Loucy (cell line): Measurements from ENCODE around the gene SRRM3.

Source experiments
- H2AFZ ChIP-seq: fragments of 200-600 bp; sonication (generic); 2 replicates; pipeline ENCODE4 v1.6.0; 2016; ENCODE audit warnings: antibody characterized with exemption, mild to moderate bottlenecking, low read length, moderate library complexity
- H3F3A ChIP-seq: fragments of 200-600 bp; 2 replicates; pipeline ENCODE4 v1.6.0; 2016; ENCODE audit warnings: antibody characterized with exemption, low read depth, mild to moderate bottlenecking
- H3K27me3 ChIP-seq: fragments of 200-600 bp; sonication (generic); 2 replicates; pipeline ENCODE4 v1.6.1; 2014; ENCODE audit warnings: low read length, mild to moderate bottlenecking; ENCODE audit not compliant: insufficient read depth, poor library complexity, severe bottlenecking
- H3K36me3 ChIP-seq: fragments of 200-600 bp; sonication (generic); 2 replicates; pipeline ENCODE4 v1.6.1; 2016; ENCODE audit warnings: low read length; ENCODE audit not compliant: insufficient read depth
- H3K4me1 ChIP-seq: fragments of 200-600 bp; sonication (generic); 2 replicates; pipeline ENCODE4 v1.5.1; 2014; ENCODE audit warnings: low read length, mild to moderate bottlenecking; ENCODE audit not compliant: insufficient read depth, poor library complexity, severe bottlenecking
- H3K4me2 ChIP-seq: fragments of 200-600 bp; sonication (generic); 2 replicates; pipeline ENCODE4 v1.6.0; 2014; ENCODE audit warnings: antibody characterized with exemption, low read length, low read depth, mild to moderate bottlenecking; ENCODE audit not compliant: poor library complexity, severe bottlenecking
- H3K4me3 ChIP-seq: fragments of 200-600 bp; sonication (generic); 2 replicates; pipeline ENCODE4 v1.5.1; 2014; ENCODE audit warnings: low read length, mild to moderate bottlenecking, mixed read lengths; ENCODE audit not compliant: poor library complexity, severe bottlenecking
- H3K79me2 ChIP-seq: fragments of 200-600 bp; sonication (generic); 2 replicates; pipeline ENCODE4 v1.6.1; 2014; ENCODE audit warnings: low read length; ENCODE audit not compliant: insufficient read depth
- H3K9ac ChIP-seq: fragments of 200-600 bp; sonication (generic); 2 replicates; pipeline ENCODE4 v1.6.0; 2014; ENCODE audit warnings: mild to moderate bottlenecking, low read depth, low read length, moderate library complexity; ENCODE audit not compliant: poor library complexity, severe bottlenecking
- H3K9me2 ChIP-seq: fragments of 200-600 bp; sonication (generic); replicated peaks from 2 replicates; pipeline ENCODE4 v1.6.1; 2016; ENCODE audit warnings: low read depth, low read length, mixed read lengths
- H3K9me3 ChIP-seq: fragments of 200-600 bp; sonication (generic); 2 replicates; pipeline ENCODE4 v1.6.1; 2014; ENCODE audit warnings: mild to moderate bottlenecking, antibody characterized with exemption, low read length, low read depth; ENCODE audit not compliant: insufficient read depth
- H4K20me1 ChIP-seq: fragments of 200-600 bp; sonication (generic); 2 replicates; pipeline ENCODE4 v1.6.0; 2014; ENCODE audit warnings: antibody characterized with exemption, low read length, mild to moderate bottlenecking; ENCODE audit not compliant: insufficient read depth, poor library complexity, severe bottlenecking
- EZH2phosphoT487 ChIP-seq: fragments of 200-600 bp; IDR thresholded peaks from 2 replicates; pipeline ENCODE4 v1.6.1; 2018; ENCODE audit warnings: antibody characterized with exemption, mild to moderate bottlenecking, moderate library complexity, borderline replicate concordance
- TF ChIP-seq, protein P1 (sequence below): fragments of 200-600 bp; sonication (generic); conservative IDR thresholded peaks from 2 replicates; pipeline ENCODE4 v1.5.1; 2014; ENCODE audit warnings: mild to moderate bottlenecking, antibody characterized with exemption, low read length

SRRM3 gene

DNA sequence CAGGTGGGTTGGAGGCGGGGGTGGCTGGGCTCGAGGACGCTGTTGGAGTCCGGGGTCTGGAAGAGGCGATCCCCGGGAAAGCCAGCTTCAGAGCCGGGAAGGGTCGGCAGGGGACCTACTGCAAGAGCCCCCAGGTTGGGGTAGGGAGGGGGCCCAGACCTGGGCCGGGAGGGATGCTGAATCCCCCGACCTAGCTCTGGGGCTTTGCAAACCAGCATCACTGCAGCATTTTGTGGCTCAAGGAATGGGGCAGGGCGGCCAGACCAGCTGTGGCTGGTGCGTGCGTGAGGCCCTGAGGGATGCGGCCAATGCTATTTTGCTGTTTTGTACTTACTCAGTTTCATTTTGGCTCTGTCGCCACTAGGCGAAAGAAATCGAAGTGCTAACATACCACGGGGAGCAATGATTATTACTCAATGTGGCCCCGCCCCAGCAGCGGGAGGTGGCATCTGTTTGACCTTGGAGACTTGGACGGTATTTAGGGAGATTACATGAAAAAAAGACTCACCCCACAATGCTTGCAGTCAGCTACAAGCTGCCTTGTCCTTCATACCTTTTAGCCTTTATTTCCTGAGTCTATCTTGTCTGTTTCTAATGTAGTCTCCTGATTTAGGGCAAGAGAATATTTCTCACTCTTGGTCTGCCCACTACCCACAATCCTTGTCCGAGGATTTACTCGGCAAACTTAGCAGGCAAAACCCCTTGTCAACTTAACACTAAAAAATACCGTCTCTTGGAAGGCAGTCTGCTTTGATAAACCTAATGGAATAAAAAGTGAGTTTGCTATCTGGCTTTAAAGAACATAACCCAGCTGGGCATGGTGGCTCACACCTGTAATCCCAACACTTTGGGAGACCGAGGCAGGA, 117.0 kb downstream of the SRRM3 start:
- Histone ChIP-seq H3K36me3 (peaks cover 10% of the 10 kb centered on the region; the same call in 1 of the 2 replicates), H3K9ac (peak overlapping the region; percentile 85), H3F3A (no peaks in the 10 kb centered on the region), H2AFZ (peak overlapping the region; percentile 69), H3K4me3 (peak overlapping the region; percentile 85), H3K4me1 (peaks cover 14% of the 10 kb centered on the region), H3K27me3 (no peaks in the 10 kb centered on the region), H4K20me1 (peaks cover 2% of the 10 kb centered on the region), H3K9me2 (no peaks in the 10 kb centered on the region), H3K9me3 (no peaks in the 10 kb centered on the region), H3K4me2 (peak overlapping the region; percentile 85), H3K79me2 (peaks cover 11% of the 10 kb centered on the region; the same call in 1 of the 2 replicates)
- TF ChIP-seq, protein P1, sequence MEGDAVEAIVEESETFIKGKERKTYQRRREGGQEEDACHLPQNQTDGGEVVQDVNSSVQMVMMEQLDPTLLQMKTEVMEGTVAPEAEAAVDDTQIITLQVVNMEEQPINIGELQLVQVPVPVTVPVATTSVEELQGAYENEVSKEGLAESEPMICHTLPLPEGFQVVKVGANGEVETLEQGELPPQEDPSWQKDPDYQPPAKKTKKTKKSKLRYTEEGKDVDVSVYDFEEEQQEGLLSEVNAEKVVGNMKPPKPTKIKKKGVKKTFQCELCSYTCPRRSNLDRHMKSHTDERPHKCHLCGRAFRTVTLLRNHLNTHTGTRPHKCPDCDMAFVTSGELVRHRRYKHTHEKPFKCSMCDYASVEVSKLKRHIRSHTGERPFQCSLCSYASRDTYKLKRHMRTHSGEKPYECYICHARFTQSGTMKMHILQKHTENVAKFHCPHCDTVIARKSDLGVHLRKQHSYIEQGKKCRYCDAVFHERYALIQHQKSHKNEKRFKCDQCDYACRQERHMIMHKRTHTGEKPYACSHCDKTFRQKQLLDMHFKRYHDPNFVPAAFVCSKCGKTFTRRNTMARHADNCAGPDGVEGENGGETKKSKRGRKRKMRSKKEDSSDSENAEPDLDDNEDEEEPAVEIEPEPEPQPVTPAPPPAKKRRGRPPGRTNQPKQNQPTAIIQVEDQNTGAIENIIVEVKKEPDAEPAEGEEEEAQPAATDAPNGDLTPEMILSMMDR: peak; percentile 40
- TF ChIP-seq EZH2phosphoT487: no peak

DNA sequence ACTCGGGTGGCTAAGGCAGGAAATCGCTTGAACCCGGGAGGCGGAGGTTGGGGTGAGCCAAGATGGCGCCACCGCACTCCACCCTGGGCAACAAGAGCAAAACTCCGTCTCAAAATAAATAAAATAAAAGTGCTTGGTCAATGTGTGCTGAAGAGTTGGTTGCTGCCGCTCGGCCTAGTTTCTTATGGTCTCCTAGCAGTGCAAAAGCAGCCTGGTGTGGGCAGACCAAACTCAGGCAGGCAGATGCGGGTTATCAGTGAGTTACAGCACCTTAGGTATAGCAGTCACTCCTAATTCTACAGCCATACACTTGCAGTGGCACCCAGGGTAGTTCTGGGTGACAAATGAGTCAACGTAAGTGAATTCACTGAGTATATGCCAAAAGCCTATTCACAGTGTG, 123.4 kb downstream of the SRRM3 start:
- peaks cover 49% of the 10 kb centered on the region for H3K79me2 ChIP-seq

DNA sequence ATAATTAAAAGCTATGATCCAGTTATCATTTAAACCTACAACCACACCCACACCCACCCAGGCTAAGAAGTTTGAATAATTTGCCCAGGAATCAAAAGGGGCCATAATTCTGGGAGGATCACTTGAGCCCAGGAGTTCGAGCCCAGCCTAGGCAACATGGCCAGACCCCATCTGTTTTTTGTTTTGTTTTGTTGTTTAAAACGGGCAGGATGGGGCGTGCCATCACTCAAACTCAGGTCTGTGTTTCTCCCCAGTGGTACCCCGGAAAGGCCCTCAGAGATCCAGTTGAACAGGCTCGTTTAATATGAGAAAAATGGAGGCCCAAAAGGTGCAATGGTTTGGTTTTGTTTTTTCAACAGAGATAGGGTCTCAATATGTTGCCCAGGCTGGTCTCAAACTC, 124.1 kb downstream of the SRRM3 start:
- Histone ChIP-seq H3K27me3 (no peaks in the 10 kb centered on the region), H3F3A (peaks cover 17% of the 10 kb centered on the region), H4K20me1 (peaks cover 51% of the 10 kb centered on the region), H3K9me3 (no peaks in the 10 kb centered on the region), H3K4me1 (peaks cover 27% of the 10 kb centered on the region), H3K4me2 (no peak overlapping the region), H3K79me2 (peaks cover 56% of the 10 kb centered on the region), H3K36me3 (peaks cover 62% of the 10 kb centered on the region), H2AFZ (no peak overlapping the region), H3K9ac (no peak overlapping the region), H3K9me2 (no peaks in the 10 kb centered on the region), H3K4me3 (no peak overlapping the region)
- no peak for TF ChIP-seq EZH2phosphoT487
- TF ChIP-seq, protein P1: no peak

More for the DNA sequence above, 123.4 kb downstream of the SRRM3 start:
- H3K36me3 ChIP-seq: peaks cover 59% of the 10 kb centered on the region
- H3K4me1 ChIP-seq: peaks cover 27% of the 10 kb centered on the region
- H3K9ac ChIP-seq: no peak overlapping the region
- no peaks in the 10 kb centered on the region for H3K27me3 ChIP-seq
- no peak overlapping the region for H3K4me3 ChIP-seq
- no peaks in the 10 kb centered on the region for H3K9me2 ChIP-seq
- no peak overlapping the region for H2AFZ ChIP-seq
- H4K20me1 ChIP-seq: peaks cover 43% of the 10 kb centered on the region
- H3K4me2 ChIP-seq: no peak overlapping the region
- TF ChIP-seq EZH2phosphoT487: no peak
- TF ChIP-seq, protein P1: no peak
- H3K9me3 ChIP-seq: no peaks in the 10 kb centered on the region
- peaks cover 17% of the 10 kb centered on the region for H3F3A ChIP-seq
